ENCODE results near the gene LYRM4.

The LYRM4 gene

DNA sequence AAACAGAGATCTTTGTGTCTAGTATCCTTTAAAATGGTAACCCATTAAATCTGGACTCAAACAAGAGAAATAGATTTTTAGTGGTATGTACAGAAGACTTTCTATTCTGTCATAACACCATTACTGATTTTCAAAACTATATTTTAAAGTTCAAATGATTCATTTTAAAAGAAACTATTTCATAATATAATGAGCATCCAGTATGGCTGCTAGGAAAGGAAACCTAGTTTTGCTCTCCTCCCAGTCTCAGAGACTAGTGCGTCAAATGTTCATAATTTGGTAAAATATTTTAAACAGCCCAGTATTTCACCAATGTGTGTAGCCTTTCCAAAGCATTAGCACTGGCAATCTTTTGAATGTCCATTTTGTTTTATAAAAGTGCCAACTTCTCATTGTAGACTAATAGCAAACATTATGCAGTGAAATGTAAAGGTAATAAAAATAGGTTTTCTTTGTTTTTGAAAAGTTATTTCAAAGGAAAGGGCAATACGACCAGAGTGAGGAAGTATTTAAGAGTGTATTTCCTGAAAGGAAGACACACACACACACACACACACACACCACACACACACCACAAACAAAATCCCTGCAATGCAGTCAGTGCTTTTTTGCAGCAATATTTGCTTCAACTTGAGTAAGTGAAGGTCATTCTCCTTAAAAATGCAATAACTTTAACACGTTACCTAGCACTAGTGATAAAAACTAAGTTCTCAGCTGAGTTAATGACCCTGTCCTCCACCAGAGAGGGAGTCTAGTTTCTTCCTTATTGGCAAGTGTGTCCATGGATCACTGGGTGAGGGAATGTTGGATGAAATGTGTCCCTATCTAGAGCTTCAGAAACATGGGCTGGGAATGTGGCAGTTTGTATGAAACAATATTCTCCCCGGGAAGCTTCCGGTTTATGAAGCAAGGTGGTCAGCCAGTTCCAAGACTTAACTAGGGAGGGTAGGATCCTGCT lies 171.0 kb downstream of the LYRM4 start:
- no peak for DNase-seq

DNA sequence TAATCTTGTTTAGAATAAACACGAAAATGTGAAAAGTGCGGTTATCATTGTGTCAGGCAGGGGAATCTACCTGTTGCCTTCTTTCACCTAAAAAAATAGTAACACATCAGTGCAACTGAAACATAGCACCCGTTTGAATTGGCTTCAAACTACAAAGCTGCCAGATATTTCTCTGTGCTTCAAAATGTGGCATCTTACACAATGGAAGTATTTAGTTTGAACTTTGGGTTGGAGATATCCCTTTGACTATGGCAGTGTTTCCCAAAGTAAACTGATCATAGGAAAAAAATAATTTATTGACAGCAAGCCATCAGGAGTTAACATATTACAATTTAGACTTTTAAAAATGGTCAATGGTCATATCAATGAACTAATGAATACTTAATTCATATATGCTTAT lies 172.0 kb downstream of the LYRM4 start:
- DNase-seq: no peak

DNA sequence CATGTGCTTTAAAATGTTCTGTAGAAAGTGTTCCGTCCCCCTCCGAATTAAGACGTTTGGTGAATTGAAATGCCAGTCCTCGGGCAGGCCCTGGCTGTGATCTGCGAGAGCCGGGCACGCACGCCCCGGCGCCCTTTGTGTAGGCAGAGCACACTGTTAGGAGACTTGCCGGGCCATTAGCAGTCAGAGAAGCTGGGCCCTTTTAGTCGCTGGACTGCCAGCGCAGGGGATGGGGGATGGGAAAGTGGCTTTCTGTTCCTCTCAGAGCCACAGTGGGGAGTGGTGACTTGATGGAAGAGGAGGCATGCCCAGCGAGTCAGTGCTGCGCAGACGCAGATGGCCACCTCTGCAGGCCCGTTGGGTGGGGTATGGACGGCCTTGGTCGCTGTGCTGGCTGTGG lies 173.4 kb downstream of the LYRM4 start:
- no peak for DNase-seq

DNA sequence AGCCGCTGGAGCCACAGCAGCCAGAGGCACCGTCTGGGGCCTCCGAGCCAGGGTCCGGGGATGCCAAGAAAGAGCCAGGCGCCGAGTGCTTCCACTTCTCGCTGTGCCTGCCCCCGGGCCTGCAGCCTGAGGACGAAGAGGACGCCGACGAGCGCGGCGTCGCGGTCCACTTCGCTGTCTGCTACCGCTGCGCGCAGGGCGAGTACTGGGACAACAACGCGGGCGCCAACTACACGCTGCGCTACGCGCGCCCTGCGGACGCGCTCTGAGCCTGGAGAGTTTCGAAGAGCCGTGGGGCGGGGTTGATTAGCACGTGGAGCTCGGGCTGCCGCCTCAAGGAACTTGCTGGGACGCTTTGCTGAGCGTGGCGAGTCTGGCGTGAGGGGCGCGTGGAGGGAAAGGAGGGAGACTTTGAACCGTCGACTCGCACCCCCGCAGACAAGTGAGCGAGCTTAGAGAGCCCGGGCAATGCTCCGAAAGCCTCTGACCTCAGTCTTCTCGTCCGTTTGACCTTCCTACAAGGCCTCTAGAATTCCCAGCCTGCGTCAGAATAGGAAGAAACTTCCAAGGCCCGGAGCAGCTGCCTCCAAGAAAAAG lies 174.4 kb downstream of the LYRM4 start:
- DNase-seq: no peak

DNA sequence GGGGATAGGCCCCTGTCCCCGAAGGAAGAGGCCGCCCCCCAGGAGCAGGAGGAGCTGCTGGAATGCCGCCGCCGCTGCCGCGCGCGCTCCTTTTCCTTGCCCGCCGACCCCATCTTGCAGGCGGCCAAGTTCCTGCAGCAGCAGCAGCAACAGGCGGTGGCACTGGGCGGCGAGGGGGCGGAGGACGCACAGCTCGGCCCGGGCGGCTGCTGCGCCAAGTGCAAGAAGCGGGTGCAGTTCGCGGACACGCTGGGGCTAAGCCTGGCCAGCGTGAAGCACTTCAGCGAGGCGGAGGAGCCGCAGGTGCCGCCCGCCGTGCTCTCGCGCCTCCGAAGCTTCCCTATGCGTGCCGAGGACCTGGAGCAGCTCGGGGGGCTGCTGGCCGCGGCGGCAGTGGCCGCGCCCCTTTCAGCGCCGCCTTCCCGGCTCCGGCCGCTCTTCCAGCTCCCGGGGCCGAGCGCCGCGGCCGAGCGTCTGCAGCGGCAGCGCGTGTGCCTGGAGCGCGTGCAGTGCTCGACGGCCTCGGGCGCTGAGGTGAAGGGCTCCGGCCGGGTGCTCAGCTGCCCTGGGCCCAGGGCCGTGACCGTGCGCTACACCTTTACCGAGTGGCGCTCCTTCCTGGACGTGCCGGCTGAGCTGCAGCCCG lies 175.0 kb downstream of the LYRM4 start:
- DNase-seq: no peak

DNA sequence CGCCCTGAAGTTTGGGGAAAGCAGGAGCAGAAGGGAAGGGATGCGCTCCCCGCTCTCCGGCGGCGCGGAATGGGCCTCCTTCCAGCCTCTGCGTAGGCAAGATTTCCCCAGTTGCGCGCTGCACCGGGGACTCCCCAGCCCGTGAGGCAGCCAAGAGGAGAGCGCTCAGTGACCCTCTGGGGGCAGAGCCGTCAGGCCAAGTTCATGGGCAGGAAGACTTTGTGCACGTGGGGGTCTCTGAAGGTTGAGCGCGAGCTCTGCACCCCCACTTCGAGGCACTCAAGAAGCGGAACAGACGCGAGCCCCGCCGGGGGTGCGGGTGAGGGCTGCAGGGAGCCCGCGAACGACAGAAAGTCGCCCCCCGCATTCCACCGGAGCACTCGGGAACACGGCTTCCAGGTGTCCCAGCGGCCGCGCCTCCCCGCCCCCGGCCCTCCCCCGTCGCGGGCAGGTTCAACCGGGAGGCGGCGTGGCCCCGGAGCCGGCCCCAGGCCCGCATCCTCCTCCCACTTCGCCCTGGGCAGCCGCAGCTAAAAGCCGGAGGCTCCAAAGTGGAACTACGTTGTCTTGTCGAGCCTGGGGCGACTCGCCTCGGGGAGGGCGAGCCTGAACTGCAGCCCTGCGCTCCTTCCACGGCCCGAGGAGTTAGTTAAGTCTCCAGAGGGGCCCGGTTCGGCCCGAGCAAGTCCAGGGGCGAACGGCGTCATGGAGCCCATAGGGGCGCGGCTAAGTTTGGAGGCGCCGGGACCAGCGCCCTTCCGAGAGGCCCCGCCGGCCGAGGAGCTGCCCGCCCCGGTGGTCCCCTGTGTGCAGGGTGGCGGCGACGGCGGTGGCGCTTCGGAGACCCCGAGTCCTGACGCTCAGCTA lies 175.7 kb downstream of the LYRM4 start, which contains the start of gene PPP1R3G:
TSS of gene PPP1R3G (plus strand) at position 561 of the 867 bp plus-strand sequence. CDS start at position 706, 145 bp downstream.
- DNase-seq: no peak

GRCh38 chr6:5084360-5084780 lies 176.4 kb downstream of the LYRM4 start:
- no peak for DNase-seq

GRCh38 chr6:5083813-5084359 lies 176.9 kb downstream of the LYRM4 start:
- DNase-seq: no peak

DNA sequence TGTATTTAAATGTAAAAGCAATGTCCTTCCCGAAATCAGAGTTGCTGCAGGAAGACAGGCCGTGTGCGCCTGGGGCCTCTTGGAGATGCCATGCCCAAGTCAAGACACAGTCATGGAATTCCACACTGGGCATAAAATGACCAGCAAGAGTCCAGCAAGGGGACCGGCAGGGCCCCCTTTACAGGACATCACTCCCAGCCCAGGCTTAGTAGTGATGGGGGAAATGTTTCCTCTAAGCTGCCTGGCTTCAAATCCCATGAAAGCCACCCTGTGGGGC lies 177.5 kb downstream of the LYRM4 start:
- no peak for DNase-seq

- no peak for DNase-seq
These were observed 178.1 kb downstream of the LYRM4 start for GRCh38 chr6:5082487-5083306.

- DNase-seq: no peak
These were observed 178.8 kb downstream of the LYRM4 start for GRCh38 chr6:5081955-5082354.

DNA sequence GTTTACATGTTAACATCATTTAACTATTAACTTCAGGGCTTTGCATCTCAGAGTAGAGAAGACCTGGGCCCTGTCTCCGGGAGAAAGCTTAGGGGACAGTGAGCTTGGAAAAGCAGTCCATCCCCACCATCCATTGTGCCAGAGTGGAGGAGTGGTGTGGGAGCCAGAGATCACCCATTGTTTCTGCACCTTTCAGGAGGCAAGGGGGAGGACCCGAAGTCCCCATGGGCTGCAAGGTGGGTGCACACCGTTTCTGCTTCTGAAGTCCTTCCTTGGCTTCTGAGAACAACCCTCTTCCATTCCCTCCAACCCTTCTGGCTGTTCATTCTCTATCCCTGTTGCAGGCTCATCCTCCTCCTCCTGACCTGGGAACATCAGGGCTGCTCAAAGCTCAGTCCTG lies 179.6 kb downstream of the LYRM4 start:
- DNase-seq: no peak

DNA sequence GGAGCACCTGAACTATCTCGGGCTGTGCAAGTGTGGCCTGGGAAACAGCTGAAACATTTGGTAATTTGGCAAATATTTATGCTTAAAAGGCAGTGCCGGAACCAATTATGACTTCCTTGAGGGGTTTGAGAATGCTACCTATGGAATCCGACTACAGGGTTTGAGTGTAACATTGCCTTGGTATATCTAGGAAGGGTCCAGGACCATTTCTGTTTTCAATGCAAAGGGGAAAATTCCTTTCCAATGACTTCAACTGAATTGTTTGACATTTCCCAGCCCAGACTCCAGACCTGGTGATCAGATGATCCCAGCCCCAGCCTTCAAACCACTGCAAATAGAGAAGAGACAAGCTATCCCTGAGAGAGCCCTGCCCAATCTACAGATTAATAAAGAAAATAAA lies 180.2 kb downstream of the LYRM4 start:
- DNase-seq: no peak

GRCh38 chr6:5079692-5080091 lies 181.1 kb downstream of the LYRM4 start:
- DNase-seq: no peak

DNA sequence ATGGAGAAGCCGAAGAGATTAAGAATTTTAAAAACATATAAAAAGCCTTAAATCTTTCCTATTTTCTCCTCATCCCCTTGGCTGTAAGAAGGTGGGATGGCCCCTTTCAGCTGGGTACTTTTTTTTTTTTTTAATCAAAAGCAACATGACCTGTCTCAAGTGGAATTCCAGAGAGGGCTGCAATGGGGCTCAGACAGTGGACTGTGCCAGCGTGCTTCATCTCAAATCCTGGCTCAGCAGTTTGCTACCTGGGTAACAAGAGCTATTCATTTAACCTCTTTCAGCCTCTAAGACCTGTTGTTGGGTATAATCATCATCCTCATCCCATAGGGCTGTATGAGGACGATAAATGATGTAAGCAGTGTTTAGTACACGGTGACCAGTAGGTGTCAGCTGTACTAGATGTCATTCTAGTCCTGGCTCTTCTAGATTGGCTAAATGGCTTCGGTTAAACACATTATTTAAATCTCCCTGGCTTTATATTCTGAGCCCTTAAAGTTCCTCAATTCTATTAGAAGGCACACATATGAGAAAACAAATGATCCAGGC lies 182.6 kb downstream of the LYRM4 start:
- no peak for DNase-seq

DNA sequence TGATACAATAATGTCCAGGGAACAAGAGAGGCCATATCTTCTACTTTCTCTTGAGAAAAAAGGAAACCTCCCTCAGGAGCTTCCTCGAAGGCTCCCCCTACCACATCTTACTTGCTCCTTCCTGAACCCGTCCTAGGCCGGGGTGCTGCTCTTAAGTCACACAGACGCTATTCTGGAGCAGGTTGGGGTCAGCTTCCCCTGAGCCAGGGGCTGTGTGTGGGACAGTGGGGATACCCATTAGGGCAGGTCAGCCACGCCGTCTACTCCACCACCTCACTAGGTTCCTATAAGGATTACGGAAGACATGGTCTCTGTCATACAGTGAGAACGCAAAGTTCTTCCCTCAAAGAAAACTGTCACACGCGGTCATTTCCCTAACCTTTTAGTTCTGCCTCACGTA lies 183.8 kb downstream of the LYRM4 start:
- no peak for DNase-seq

DNA sequence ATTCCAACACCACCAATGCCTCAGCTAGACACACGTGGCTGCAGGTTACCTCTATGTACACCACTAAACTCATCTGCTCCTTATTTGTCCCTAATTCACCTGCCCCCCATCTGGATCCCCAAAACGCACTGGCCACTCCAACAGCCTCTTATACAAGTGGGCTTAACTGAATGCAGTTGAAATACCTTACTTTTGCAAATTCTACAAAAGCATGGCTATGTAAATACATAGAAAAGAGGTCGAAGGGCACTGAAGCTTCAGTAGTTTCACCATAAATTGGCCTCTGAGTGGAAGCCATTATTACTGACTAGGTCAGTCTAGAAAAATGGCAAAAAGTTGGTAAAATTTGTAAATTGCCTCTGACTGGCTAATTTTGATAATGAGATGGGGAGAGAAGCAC lies 186.8 kb downstream of the LYRM4 start:
- DNase-seq: no peak

DNA sequence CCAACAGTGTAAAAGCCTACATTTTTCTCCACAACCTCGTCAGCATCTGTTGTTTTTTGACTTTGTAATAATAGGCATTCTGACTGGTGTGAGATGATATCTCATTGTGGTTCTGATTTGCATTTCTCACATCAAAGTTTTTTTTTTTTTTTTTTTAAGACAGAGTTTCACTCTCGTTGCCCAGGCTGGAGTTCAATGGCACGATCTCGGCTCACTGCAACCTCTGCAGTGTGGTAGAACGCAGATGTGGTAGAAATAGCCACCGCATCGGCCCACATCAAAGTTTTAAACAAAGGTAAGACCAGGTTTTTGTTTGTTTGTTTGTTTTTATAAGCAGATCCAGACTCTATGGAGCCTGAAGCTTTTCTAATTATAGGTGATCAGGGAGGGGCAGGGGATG lies 188.3 kb downstream of the LYRM4 start:
- DNase-seq: no peak

- no peak for DNase-seq
These were observed 189.5 kb downstream of the LYRM4 start for GRCh38 chr6:5071216-5071615.

- no peak for DNase-seq
These were observed 192.5 kb downstream of the LYRM4 start for GRCh38 chr6:5068153-5068751.

DNA sequence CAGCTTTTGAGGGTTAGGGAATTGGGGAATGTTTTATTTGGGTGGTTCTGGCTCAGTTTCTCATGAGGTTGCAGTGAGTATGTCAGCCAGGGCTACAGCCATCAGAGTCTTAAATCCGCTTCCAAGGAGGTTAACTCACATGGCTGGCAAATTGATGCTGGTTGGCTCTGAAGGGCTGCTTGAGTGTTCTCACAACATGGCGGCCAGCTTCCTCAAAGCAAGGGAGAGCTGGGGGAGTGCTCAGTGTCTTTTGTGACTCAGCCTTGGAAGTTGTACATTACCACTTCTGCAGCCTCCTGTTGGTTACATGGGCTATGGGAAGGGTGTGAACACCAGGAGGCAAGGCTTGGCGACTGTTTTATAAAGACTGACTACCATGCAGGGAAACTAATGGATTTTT lies 193.4 kb downstream of the LYRM4 start:
- no peak for DNase-seq
